Neural progenitor cell (in vitro differentiated cells): ENCODE data around the gene C1QB. TPM values are rescaled to one million over a fixed set of nuclear protein-coding genes. Genes with fewer than 3 reads are reported as not detected.

ENCODE experiments used
- DNase-seq: peaks from one replicate; pipeline ENCODE4 v3.0.0-alpha.2; 2016; ENCODE audit warnings: low spot score
- H2AFZ ChIP-seq: fragments of 200-600 bp; sonication (generic); replicated peaks from 2 replicates; pipeline ENCODE4 v1.6.1; 2016; ENCODE audit warnings: antibody characterized with exemption
- H3F3A ChIP-seq: fragments of 200-600 bp; sonication (generic); 2 replicates; pipeline ENCODE4 v1.6.1; 2016; ENCODE audit warnings: antibody characterized with exemption, low read depth
- H3K27ac ChIP-seq: fragments of 200-600 bp; sonication (generic); 2 replicates; pipeline ENCODE4 v1.5.1; 2016; ENCODE audit warnings: mild to moderate bottlenecking
- H3K27me3 ChIP-seq: fragments of 200-600 bp; sonication (generic); 2 replicates; pipeline ENCODE4 v1.6.1; 2016; ENCODE audit warnings: mild to moderate bottlenecking, moderate library complexity
- H3K36me3 ChIP-seq: fragments of 200-600 bp; sonication (generic); 2 replicates; pipeline ENCODE4 v1.5.1; 2016
- H3K4me1 ChIP-seq: fragments of 200-600 bp; sonication (generic); 2 replicates; pipeline ENCODE4 v1.6.1; 2016; ENCODE audit warnings: mixed run types
- H3K4me2 ChIP-seq: fragments of 200-600 bp; sonication (generic); 2 replicates; pipeline ENCODE4 v1.6.1; 2016
- H3K4me3 ChIP-seq: fragments of 200-600 bp; sonication (generic); 2 replicates; pipeline ENCODE4 v1.5.1; 2016
- H3K79me2 ChIP-seq: fragments of 200-600 bp; sonication (generic); 2 replicates; pipeline ENCODE4 v1.6.1; 2016; ENCODE audit warnings: low read depth
- H3K9ac ChIP-seq: fragments of 200-600 bp; sonication (generic); 2 replicates; pipeline ENCODE4 v1.6.1; 2016
- H3K9me3 ChIP-seq: fragments of 200-600 bp; sonication (generic); 2 replicates; pipeline ENCODE4 v1.5.1; 2016; ENCODE audit warnings: low read depth
- H4K20me1 ChIP-seq: fragments of 200-600 bp; sonication (generic); 2 replicates; pipeline ENCODE4 v1.6.1; 2016; ENCODE audit warnings: low read depth
- H3K27ac Mint-ChIP-seq: 3 replicates; pipeline ENCODE4 v1.8.0; 2021; ENCODE audit warnings: mixed read lengths
- H3K27me3 Mint-ChIP-seq: 2 replicates; pipeline ENCODE4 v1.8.0; 2022; ENCODE audit warnings: low read depth, mild to moderate bottlenecking, inconsistent platforms, moderate library complexity, mixed read lengths; ENCODE audit not compliant: insufficient read depth
- H3K36me3 Mint-ChIP-seq: 3 replicates; pipeline ENCODE4 v1.8.0; 2021; ENCODE audit warnings: mixed read lengths
- H3K4me1 Mint-ChIP-seq: 3 replicates; pipeline ENCODE4 v1.8.0; 2021; ENCODE audit warnings: mixed read lengths
- H3K4me3 Mint-ChIP-seq: 3 replicates; pipeline ENCODE4 v1.8.0; 2021; ENCODE audit warnings: mild to moderate bottlenecking, moderate library complexity, mixed read lengths
- H3K9me3 Mint-ChIP-seq: 3 replicates; pipeline ENCODE4 v1.8.0; 2020; ENCODE audit warnings: mixed read lengths
- EZH2 ChIP-seq: fragments of 200-600 bp; sonication (generic); IDR thresholded peaks from 2 replicates; pipeline ENCODE4 v1.6.1; 2017; ENCODE audit warnings: antibody characterized with exemption, mild to moderate bottlenecking, moderate library complexity
- EZH2phosphoT487 ChIP-seq: fragments of 200-600 bp; sonication (generic); IDR thresholded peaks from 2 replicates; pipeline ENCODE4 v1.6.1; 2017; ENCODE audit warnings: antibody characterized with exemption
- total RNA-seq: library from RNA; depleted of rRNA; stranded (reverse); fragments of >200 nt; gene quantifications from 2 replicates; pipeline ENCODE4 v1.2.3, GENCODE V29; 2015; ENCODE audit warnings: low replicate concordance
- TF ChIP-seq, protein P1 (sequence below): fragments of 200-600 bp; sonication (generic); IDR thresholded peaks from 2 replicates; pipeline ENCODE4 v1.5.1; 2017; ENCODE audit warnings: antibody characterized with exemption, mild to moderate bottlenecking

C1QB gene
- total RNA-seq, 1 donor from 2014 or later: not detected

DNA sequence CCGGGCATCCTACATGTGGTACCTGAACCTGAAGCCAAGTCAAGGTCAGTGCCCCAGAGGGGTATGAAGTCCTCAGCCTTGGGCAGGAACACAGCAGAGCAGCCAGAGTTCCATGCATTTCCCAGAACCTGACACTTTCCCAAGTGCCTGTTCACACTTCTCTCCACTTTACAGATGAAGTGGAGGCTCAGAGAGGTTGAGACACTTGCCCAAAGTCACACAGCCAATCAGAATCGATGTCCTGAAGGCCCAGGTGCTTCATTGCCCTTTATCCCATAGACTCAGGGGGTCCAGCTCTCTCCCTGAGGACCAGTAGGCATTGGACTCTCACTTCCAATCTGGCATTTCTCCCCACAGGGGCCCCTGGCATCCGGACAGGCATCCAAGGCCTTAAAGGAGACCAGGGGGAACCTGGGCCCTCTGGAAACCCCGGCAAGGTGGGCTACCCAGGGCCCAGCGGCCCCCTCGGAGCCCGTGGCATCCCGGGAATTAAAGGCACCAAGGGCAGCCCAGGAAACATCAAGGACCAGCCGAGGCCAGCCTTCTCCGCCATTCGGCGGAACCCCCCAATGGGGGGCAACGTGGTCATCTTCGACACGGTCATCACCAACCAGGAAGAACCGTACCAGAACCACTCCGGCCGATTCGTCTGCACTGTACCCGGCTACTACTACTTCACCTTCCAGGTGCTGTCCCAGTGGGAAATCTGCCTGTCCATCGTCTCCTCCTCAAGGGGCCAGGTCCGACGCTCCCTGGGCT, 14.4 kb upstream of the C1QB start:
- Histone ChIP-seq H3K27me3 (no peaks in the 10 kb centered on the region), H2AFZ (no peak overlapping the region), H3F3A (no peaks in the 10 kb centered on the region), H3K9me3 (no peaks in the 10 kb centered on the region), H3K4me3 (no peak overlapping the region), H3K9ac (no peak overlapping the region), H3K4me1 (no peaks in the 10 kb centered on the region), H3K79me2 (no peaks in the 10 kb centered on the region), H3K27ac (no peak overlapping the region), H3K36me3 (no peaks in the 10 kb centered on the region), H4K20me1 (no peaks in the 10 kb centered on the region), H3K4me2 (no peak overlapping the region)
- no peak overlapping the region for H3K4me3 Mint-ChIP-seq
- H3K4me1 Mint-ChIP-seq: peaks cover 4% of the 10 kb centered on the region
- H3K9me3 Mint-ChIP-seq: no peaks in the 10 kb centered on the region
- no peak for DNase-seq
- no peak for TF ChIP-seq EZH2phosphoT487
- TF ChIP-seq EZH2: no peak
- TF ChIP-seq, protein P1, sequence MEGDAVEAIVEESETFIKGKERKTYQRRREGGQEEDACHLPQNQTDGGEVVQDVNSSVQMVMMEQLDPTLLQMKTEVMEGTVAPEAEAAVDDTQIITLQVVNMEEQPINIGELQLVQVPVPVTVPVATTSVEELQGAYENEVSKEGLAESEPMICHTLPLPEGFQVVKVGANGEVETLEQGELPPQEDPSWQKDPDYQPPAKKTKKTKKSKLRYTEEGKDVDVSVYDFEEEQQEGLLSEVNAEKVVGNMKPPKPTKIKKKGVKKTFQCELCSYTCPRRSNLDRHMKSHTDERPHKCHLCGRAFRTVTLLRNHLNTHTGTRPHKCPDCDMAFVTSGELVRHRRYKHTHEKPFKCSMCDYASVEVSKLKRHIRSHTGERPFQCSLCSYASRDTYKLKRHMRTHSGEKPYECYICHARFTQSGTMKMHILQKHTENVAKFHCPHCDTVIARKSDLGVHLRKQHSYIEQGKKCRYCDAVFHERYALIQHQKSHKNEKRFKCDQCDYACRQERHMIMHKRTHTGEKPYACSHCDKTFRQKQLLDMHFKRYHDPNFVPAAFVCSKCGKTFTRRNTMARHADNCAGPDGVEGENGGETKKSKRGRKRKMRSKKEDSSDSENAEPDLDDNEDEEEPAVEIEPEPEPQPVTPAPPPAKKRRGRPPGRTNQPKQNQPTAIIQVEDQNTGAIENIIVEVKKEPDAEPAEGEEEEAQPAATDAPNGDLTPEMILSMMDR: no peak
- H3K27me3 Mint-ChIP-seq: peaks cover 15% of the 10 kb centered on the region
- H3K27ac Mint-ChIP-seq: no peak overlapping the region
- H3K36me3 Mint-ChIP-seq: no peaks in the 10 kb centered on the region

DNA sequence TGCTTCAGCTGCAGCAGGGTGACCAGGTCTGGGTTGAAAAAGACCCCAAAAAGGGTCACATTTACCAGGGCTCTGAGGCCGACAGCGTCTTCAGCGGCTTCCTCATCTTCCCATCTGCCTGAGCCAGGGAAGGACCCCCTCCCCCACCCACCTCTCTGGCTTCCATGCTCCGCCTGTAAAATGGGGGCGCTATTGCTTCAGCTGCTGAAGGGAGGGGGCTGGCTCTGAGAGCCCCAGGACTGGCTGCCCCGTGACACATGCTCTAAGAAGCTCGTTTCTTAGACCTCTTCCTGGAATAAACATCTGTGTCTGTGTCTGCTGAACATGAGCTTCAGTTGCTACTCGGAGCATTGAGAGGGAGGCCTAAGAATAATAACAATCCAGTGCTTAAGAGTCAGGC, 13.8 kb upstream of the C1QB start:
- Histone ChIP-seq H3K27ac (no peak overlapping the region), H3F3A (no peaks in the 10 kb centered on the region), H2AFZ (no peak overlapping the region), H3K4me2 (no peak overlapping the region), H4K20me1 (no peaks in the 10 kb centered on the region), H3K4me3 (no peak overlapping the region), H3K9ac (no peak overlapping the region), H3K9me3 (no peaks in the 10 kb centered on the region), H3K4me1 (no peaks in the 10 kb centered on the region), H3K27me3 (no peaks in the 10 kb centered on the region), H3K36me3 (no peaks in the 10 kb centered on the region), H3K79me2 (no peaks in the 10 kb centered on the region)
- TF ChIP-seq EZH2 (no peak), EZH2phosphoT487 (no peak)
- TF ChIP-seq, protein P1: peak; percentile 43
- peaks cover 4% of the 10 kb centered on the region for H3K4me1 Mint-ChIP-seq
- peaks cover 16% of the 10 kb centered on the region for H3K27me3 Mint-ChIP-seq
- no peaks in the 10 kb centered on the region for H3K9me3 Mint-ChIP-seq
- no peaks in the 10 kb centered on the region for H3K36me3 Mint-ChIP-seq
- DNase-seq: peak; percentile 72
- H3K4me3 Mint-ChIP-seq: no peak overlapping the region
- H3K27ac Mint-ChIP-seq: no peak overlapping the region

DNA sequence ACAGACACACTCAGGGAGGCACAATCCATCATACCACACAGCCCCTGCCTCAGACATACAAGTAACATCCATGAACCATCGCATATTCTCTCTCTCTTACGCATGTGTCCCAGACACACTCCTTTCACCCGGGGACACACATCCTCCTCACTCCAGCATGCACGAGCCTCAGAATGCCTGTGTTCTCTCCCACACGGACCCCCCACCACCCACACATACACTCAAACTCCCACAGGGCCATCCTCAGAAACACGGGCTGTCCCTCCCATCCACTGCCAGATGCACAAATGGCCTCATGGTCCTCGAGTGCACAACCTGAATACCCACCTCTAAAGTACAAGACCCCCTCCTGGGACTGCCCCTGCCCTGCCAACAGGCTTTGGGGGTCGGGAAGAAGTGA, 11.8 kb upstream of the C1QB start:
- Histone ChIP-seq H3F3A (no peaks in the 10 kb centered on the region), H3K4me3 (no peak overlapping the region), H3K36me3 (no peaks in the 10 kb centered on the region), H3K79me2 (no peaks in the 10 kb centered on the region), H3K27me3 (no peaks in the 10 kb centered on the region), H3K4me2 (no peak overlapping the region), H3K9ac (no peak overlapping the region), H4K20me1 (no peaks in the 10 kb centered on the region), H3K27ac (no peak overlapping the region), H3K9me3 (no peaks in the 10 kb centered on the region), H2AFZ (no peak overlapping the region), H3K4me1 (no peaks in the 10 kb centered on the region)
- TF ChIP-seq EZH2phosphoT487 (no peak), EZH2 (no peak)
- TF ChIP-seq, protein P1: no peak
- Mint-ChIP-seq H3K4me1 (peaks cover 4% of the 10 kb centered on the region), H3K27me3 (peaks cover 22% of the 10 kb centered on the region), H3K27ac (no peak overlapping the region), H3K9me3 (no peaks in the 10 kb centered on the region), H3K4me3 (no peak overlapping the region), H3K36me3 (no peaks in the 10 kb centered on the region)
- no peak for DNase-seq
